ENCODE results near the gene FOXD4L5.
"Not testable (repeated sequence)": the region's sequence is repeated elsewhere in the genome, so short reads cannot be mapped to it uniquely, and the experiment has no call there.

FOXD4L5 gene

DNA sequence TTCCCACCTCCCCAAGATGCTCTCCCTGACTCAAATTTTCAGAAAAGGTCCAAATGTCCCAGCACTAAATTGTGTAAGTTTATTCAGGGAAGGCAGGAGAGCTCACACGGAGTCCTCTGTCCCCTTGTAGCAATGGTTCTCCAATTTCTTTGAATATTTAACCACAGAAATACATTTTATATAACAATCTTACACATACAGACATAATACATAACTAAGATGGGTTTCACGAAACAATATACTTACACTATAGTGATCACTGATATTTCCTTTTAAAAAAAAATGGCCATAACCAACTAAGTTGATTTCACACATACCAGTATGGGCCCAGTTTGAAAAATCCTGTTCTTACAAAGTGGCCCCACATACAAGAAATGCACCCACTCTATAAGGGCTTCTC, at the start of gene FOXD4L5:
Gene FOXD4L5, minus strand, starts transcription at position 101 of the 400 bp plus-strand sequence. CDS start 832 bp downstream, outside the sequence.
- not testable (repeated sequence) for DNase-seq

GRCh38 chr9:65283943-65284342, 1.1 kb downstream of the FOXD4L5 start:
- DNase-seq = not testable (repeated sequence)

- not testable (repeated sequence) for DNase-seq
These were observed 2.0 kb downstream of the FOXD4L5 start for GRCh38 chr9:65282976-65283375.
